SU-DHL-6 (cell line): ENCODE measurements around the gene SLC34A3.

Source experiments
- H2AFZ ChIP-seq: fragments of 200-600 bp; sonication (generic); 2 replicates; pipeline ENCODE4 v1.6.1; 2014; ENCODE audit warnings: low read depth, mild to moderate bottlenecking, moderate library complexity, mixed read lengths, antibody characterized with exemption, low read length; ENCODE audit not compliant: severe bottlenecking
- H3F3A ChIP-seq: fragments of 200-600 bp; shearing (Covaris generic); 2 replicates; pipeline ENCODE4 v1.6.0; 2016; ENCODE audit warnings: antibody characterized with exemption, mild to moderate bottlenecking; ENCODE audit not compliant: insufficient read depth
- H3K27ac ChIP-seq: fragments of 200-600 bp; sonication (generic); 2 replicates; pipeline ENCODE4 v1.5.1; 2016; ENCODE audit warnings: low read depth, mild to moderate bottlenecking, low read length, moderate library complexity, mixed read lengths
- H3K27me3 ChIP-seq: fragments of 200-600 bp; sonication (generic), shearing (Covaris generic); 2 replicates; pipeline ENCODE4 v1.6.0; 2014; ENCODE audit warnings: mild to moderate bottlenecking, low read length
- H3K36me3 ChIP-seq: fragments of 200-600 bp; sonication (generic); 2 replicates; pipeline ENCODE4 v1.6.1; 2014; ENCODE audit warnings: mild to moderate bottlenecking, low read length, mixed read lengths
- H3K4me2 ChIP-seq: fragments of 300-600, 200-600 bp; shearing (Covaris generic), sonication (generic); 2 replicates; pipeline ENCODE4 v1.6.0; 2014; ENCODE audit warnings: low read length, low read depth, mild to moderate bottlenecking; ENCODE audit not compliant: poor library complexity, severe bottlenecking
- H3K4me3 ChIP-seq: fragments of 200-600 bp; sonication (generic); 2 replicates; pipeline ENCODE4 v1.5.1; 2014; ENCODE audit warnings: antibody characterized with exemption, low read length, mild to moderate bottlenecking, mixed read lengths; ENCODE audit not compliant: insufficient read depth, poor library complexity, severe bottlenecking
- H3K79me2 ChIP-seq: fragments of 200-600 bp; sonication (generic); 2 replicates; pipeline ENCODE4 v1.6.1; 2014; ENCODE audit warnings: mild to moderate bottlenecking, low read length, moderate library complexity; ENCODE audit not compliant: insufficient read depth
- H3K9ac ChIP-seq: fragments of 200-600 bp; sonication (generic); 2 replicates; pipeline ENCODE4 v1.7.0; 2014; ENCODE audit warnings: mild to moderate bottlenecking, low read length
- H3K9me2 ChIP-seq: fragments of 200-600 bp; sonication (generic); replicated peaks from 2 replicates; pipeline ENCODE4 v1.6.1; 2014; ENCODE audit warnings: low read length; ENCODE audit not compliant: insufficient read depth
- H3K9me3 ChIP-seq: fragments of 200-600 bp; sonication (generic); 2 replicates; pipeline ENCODE4 v1.6.1; 2014; ENCODE audit warnings: low read length, mixed read lengths; ENCODE audit not compliant: insufficient read depth
- H4K20me1 ChIP-seq: fragments of 200-600 bp; sonication (generic); 2 replicates; pipeline ENCODE4 v1.6.1; 2014; ENCODE audit warnings: low read depth, mild to moderate bottlenecking, antibody characterized with exemption, low read length, moderate library complexity, mixed read lengths
- EZH2phosphoT487 ChIP-seq: fragments of 200-600 bp; sonication (generic), shearing (Covaris generic); conservative IDR thresholded peaks from 2 replicates; pipeline ENCODE4 v1.6.1; 2018; ENCODE audit warnings: mild to moderate bottlenecking, antibody characterized with exemption, low read length, moderate library complexity, mixed read lengths
- TF ChIP-seq, protein P1 (sequence below): fragments of 200-600 bp; sonication (generic); IDR thresholded peaks from one replicate; pipeline ENCODE4 v1.5.1; 2017; ENCODE audit warnings: antibody characterized with exemption, mild to moderate bottlenecking, low read length, moderate library complexity; ENCODE audit not compliant: insufficient read depth, poor library complexity, severe bottlenecking

The SLC34A3 gene

GRCh38 chr9:137186385-137186784 is 44.3 kb upstream of the SLC34A3 start:
- Histone ChIP-seq H3K27me3 (no peaks in the 10 kb centered on the region), H2AFZ (no peak overlapping the region), H3K9me3 (no peaks in the 10 kb centered on the region), H3K36me3 (no peaks in the 10 kb centered on the region), H3K4me2 (peak overlapping the region; percentile 79), H3K4me3 (no peak overlapping the region), H3K9me2 (no peaks in the 10 kb centered on the region), H3K9ac (no peak overlapping the region), H3F3A (no peaks in the 10 kb centered on the region), H3K27ac (no peak overlapping the region), H3K79me2 (peaks cover 20% of the 10 kb centered on the region), H4K20me1 (no peaks in the 10 kb centered on the region)
- TF ChIP-seq, protein P1, sequence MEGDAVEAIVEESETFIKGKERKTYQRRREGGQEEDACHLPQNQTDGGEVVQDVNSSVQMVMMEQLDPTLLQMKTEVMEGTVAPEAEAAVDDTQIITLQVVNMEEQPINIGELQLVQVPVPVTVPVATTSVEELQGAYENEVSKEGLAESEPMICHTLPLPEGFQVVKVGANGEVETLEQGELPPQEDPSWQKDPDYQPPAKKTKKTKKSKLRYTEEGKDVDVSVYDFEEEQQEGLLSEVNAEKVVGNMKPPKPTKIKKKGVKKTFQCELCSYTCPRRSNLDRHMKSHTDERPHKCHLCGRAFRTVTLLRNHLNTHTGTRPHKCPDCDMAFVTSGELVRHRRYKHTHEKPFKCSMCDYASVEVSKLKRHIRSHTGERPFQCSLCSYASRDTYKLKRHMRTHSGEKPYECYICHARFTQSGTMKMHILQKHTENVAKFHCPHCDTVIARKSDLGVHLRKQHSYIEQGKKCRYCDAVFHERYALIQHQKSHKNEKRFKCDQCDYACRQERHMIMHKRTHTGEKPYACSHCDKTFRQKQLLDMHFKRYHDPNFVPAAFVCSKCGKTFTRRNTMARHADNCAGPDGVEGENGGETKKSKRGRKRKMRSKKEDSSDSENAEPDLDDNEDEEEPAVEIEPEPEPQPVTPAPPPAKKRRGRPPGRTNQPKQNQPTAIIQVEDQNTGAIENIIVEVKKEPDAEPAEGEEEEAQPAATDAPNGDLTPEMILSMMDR = no peak
- no peak for TF ChIP-seq EZH2phosphoT487

DNA sequence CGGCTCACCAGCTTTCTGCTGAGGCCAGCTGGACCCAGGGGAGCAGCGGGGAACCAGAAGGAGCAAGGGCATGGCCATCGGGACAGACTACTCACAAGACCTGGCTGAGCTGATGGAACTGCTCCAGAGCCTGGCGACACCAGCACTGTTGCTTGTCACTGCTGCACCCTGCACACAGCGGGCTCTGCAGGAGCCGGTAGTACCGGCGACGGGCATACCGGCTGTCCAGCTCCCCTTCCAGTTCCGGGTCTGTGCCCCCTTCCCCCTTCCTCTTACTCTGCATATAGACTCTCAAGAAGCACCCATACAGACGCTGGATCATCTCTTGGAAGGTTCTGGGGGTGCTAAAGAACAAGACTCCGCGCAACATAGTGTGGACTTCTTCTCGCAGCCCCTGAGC is 43.3 kb upstream of the SLC34A3 start:
- Histone ChIP-seq H3K9ac (peak overlapping the region; percentile 97), H2AFZ (no peak overlapping the region), H4K20me1 (no peaks in the 10 kb centered on the region), H3K27ac (no peak overlapping the region), H3K4me3 (peak overlapping the region; percentile 96), H3K9me3 (no peaks in the 10 kb centered on the region), H3K36me3 (no peaks in the 10 kb centered on the region), H3K4me2 (peak overlapping the region; percentile 79), H3F3A (no peaks in the 10 kb centered on the region), H3K9me2 (no peaks in the 10 kb centered on the region), H3K27me3 (no peaks in the 10 kb centered on the region), H3K79me2 (peaks cover 20% of the 10 kb centered on the region)
- no peak for TF ChIP-seq EZH2phosphoT487
- TF ChIP-seq, protein P1 = no peak

GRCh38 chr9:137188086-137188489 is 42.6 kb upstream of the SLC34A3 start:
- no peaks in the 10 kb centered on the region for H3K27me3 ChIP-seq
- H3K9ac ChIP-seq = peak overlapping the region; percentile 97
- no peaks in the 10 kb centered on the region for H3K36me3 ChIP-seq
- no peaks in the 10 kb centered on the region for H3F3A ChIP-seq
- H3K9me2 ChIP-seq = no peaks in the 10 kb centered on the region
- peak overlapping the region; percentile 79 for H3K4me2 ChIP-seq
- H4K20me1 ChIP-seq = no peaks in the 10 kb centered on the region
- peak overlapping the region; percentile 85; the same call in 1 of the 2 replicates for H3K27ac ChIP-seq
- peaks cover 20% of the 10 kb centered on the region for H3K79me2 ChIP-seq
- H3K4me3 ChIP-seq = peak overlapping the region; percentile 96
- H2AFZ ChIP-seq = peak overlapping the region; percentile 90
- TF ChIP-seq, protein P1 = no peak
- TF ChIP-seq EZH2phosphoT487 = no peak
- H3K9me3 ChIP-seq = no peaks in the 10 kb centered on the region
